GM06990 (cell line): ENCODE measurements around the gene ELMO1.
A peak's percentile ranks its signal among the peaks of the same experiment; 100 is the strongest.

ENCODE experiments used
- DNase-seq: peaks from one replicate; pipeline ENCODE4 v3.0.0-alpha.2; 2011; ENCODE audit not compliant: insufficient read length; ENCODE audit errors: extremely low read depth
- H3K27me3 ChIP-seq: replicated peaks from 2 replicates; pipeline ENCODE4 v1.6.0; 2011; ENCODE audit warnings: low read length; ENCODE audit not compliant: control insufficient read depth, insufficient read depth
- H3K36me3 ChIP-seq: 2 replicates; pipeline ENCODE4 v1.5.1; 2011; ENCODE audit warnings: low read length; ENCODE audit not compliant: control insufficient read depth, insufficient read depth
- H3K4me3 ChIP-seq: replicated peaks from 2 replicates; pipeline ENCODE4 v1.5.1; 2011; ENCODE audit warnings: low read depth, mild to moderate bottlenecking, control low read depth, low read length
- CTCF ChIP-seq: IDR thresholded peaks from 2 replicates; pipeline ENCODE4 v1.5.1; 2011; ENCODE audit warnings: low read length, control low read depth, mild to moderate bottlenecking, inconsistent platforms; ENCODE audit not compliant: insufficient read depth, poor library complexity, severe bottlenecking

Gene ELMO1

GRCh38 chr7:37031571-37032257 is 416.9 kb downstream of the ELMO1 start:
- no peak for DNase-seq
- H3K36me3 ChIP-seq, result no peaks in the 10 kb centered on the region

GRCh38 chr7:37028909-37029440 is 419.7 kb downstream of the ELMO1 start:
- no peak for DNase-seq
- H3K4me3 ChIP-seq, result no peak overlapping the region
- no peaks in the 10 kb centered on the region for H3K27me3 ChIP-seq
- no peak for TF ChIP-seq CTCF
- H3K36me3 ChIP-seq, result no peaks in the 10 kb centered on the region

More at GRCh38 chr7:37031571-37032257, 416.9 kb downstream of the ELMO1 start:
- Histone ChIP-seq H3K27me3 (no peaks in the 10 kb centered on the region), H3K4me3 (no peak overlapping the region)
- no peak for TF ChIP-seq CTCF

GRCh38 chr7:37027557-37028341 is 420.9 kb downstream of the ELMO1 start:
- Histone ChIP-seq H3K4me3 (no peak overlapping the region), H3K27me3 (no peaks in the 10 kb centered on the region), H3K36me3 (no peaks in the 10 kb centered on the region)
- TF ChIP-seq CTCF, result no peak
- no peak for DNase-seq

- H3K27me3 ChIP-seq, result no peaks in the 10 kb centered on the region
- H3K36me3 ChIP-seq, result no peaks in the 10 kb centered on the region
- TF ChIP-seq CTCF, result no peak
- DNase-seq, result no peak
- H3K4me3 ChIP-seq, result no peak overlapping the region
Measured at GRCh38 chr7:37027104-37027503, 421.6 kb downstream of the ELMO1 start.

GRCh38 chr7:37018954-37019353 is 429.7 kb downstream of the ELMO1 start:
- no peak for TF ChIP-seq CTCF
- no peaks in the 10 kb centered on the region for H3K36me3 ChIP-seq

More at GRCh38 chr7:37018954-37019353, 429.7 kb downstream of the ELMO1 start:
- no peaks in the 10 kb centered on the region for H3K27me3 ChIP-seq
- peak; percentile 7 for DNase-seq
- H3K4me3 ChIP-seq, result no peak overlapping the region
